Left lobe of liver (tissue), 2 donors: Measurements from ENCODE around the gene OPTN. TPM values are rescaled to one million over a fixed set of nuclear protein-coding genes. Genes with fewer than 3 reads are reported as not detected.
"Not testable (repeated sequence)": the region's sequence is repeated elsewhere in the genome, so short reads cannot be mapped to it uniquely, and the experiment has no call there.

Experiments
- ATAC-seq: fragments of 200-7000 bp; cut with Tn5 transposase; one replicate; pipeline ENCODE4 v1.9.1; 2020; ENCODE audit warnings: mild to moderate bottlenecking, moderate library complexity
- DNase-seq: peaks from one replicate; pipeline ENCODE4 v3.0.0-alpha.2; 2020; ENCODE audit warnings: low spot score
- total RNA-seq: library from RNA; stranded (reverse); gene quantifications from one replicate; pipeline ENCODE4 v1.2.1, GENCODE V29; 2021
- donor health status: DM: no; HTN: no; CAD: no; lungs with moderate emphysema.
- donor health status: DM: no; HTN: yes; CAD: no.

OPTN gene
- total RNA-seq, 1 donor from 2014 or later, result 34.8 TPM

DNA sequence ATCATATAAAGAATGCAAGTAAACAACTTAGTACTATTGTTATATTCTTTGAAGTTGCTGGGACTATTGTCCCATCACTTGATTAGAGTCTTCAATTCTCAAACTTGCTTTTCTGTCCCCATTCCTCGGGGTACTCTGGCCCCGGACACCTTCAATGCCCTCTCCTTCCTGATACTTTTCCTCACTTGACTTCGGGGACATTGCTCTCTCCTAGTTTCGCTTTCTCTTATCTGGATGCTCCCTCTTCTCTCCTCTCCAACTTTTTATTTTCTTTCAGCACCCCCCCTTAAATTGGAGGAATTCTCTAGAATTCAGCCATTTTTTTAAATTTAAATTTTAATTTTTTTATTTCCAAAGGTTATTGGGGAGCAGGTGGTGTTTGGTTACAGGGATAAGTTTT, 10.6 kb upstream of the OPTN start:
- no peak for ATAC-seq
- DNase-seq, result no peak

DNA sequence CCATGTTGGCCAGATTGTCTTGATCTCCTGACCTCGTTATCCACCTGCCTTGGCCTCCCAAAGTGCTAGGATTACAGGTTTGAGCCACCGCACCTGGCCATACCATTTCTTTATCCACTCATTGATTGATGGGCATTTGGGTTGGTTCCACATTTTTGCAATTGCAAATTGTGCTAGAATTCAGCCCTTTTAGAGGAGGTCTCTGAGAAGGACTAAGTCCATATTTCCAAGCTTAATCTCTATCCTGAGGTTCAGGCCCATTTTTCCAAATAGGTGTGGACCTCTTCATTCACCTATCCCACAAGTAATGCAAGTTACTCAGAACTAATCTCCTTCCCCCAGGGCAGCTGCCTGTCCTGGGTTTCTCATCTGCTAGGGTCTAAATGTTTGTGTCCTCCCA, 9.7 kb upstream of the OPTN start:
- no peak for ATAC-seq

DNA sequence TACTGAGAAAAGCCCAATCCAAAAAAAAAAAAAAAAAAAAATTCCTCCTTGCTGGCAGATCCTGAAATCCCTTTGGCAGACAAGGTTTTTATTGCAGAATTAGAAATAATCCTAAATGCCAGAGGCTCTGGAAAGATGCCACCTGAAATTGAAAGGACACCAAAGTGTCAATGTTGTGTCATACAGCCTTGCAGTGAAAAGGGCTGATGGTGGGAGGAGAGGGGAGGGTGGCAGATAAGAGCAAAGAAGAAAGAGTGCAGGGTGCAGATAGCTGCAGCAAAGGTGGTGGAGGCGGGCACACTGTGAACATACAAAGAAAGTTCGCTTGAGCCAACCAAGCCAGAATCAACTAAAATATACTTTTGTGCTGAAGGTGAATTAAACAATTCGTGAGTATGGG, 8.2 kb upstream of the OPTN start:
- ATAC-seq (peak; percentile 92), DNase-seq (peak; percentile 68)

More for the DNA sequence above, 9.7 kb upstream of the OPTN start:
- DNase-seq, result no peak

DNA sequence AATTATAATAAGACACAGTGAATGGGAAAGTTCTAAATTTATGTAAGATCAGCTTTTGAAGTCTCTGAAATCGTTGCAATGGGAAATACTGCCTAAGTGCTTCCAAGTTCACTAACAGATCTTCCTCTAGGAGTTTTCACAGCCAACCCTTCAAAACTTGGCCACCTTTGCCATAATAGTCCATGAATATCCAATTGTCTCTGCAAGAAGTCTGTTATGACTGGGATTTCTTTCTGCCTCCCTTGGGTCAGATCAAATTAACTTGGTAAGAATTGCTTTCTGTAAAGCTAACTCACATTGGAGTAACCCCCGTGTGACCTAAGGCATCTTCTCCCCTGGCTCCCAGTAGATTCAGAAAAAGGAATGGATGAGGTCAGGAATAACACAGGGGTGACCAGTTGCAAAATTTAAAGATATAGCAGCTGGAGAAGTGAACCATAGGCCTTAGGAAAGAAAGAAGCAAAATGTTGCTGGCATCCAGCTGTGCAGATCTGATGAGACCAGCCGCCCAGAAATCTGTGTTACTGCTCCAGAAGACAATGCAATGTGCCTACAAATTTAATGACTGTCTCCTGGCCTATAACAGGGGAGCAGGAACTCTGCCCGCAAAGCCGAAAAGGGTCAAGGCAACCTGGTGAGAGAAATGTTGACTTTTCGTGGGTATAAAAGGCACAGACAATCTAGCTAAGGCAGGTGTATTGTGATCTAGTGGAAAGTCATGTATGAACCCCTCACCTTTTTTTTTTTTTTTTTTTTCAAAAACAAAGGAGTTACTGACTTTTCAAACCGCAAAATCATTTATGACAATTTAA, 7.5 kb upstream of the OPTN start:
- ATAC-seq (peak; percentile 60), DNase-seq (no peak)

DNA sequence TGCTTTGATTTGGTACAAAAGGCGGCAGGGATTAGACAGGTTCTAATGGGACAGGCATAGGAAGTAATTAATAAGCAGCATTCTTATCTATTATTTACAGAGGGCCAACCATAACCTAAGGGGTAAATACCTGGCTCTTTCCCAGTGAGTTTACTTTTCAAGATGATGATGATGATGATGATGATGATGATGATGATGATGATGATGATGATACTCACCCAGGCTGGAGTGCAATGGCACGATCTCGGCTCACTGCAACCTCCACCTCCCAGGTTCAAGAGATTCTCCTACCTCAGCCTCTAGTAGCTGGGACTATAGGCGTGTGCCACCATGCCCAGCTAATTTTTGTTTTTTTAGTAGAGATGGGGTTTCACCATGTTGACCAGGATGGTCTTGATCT, 5.9 kb upstream of the OPTN start:
- not testable (repeated sequence) for ATAC-seq, DNase-seq

DNA sequence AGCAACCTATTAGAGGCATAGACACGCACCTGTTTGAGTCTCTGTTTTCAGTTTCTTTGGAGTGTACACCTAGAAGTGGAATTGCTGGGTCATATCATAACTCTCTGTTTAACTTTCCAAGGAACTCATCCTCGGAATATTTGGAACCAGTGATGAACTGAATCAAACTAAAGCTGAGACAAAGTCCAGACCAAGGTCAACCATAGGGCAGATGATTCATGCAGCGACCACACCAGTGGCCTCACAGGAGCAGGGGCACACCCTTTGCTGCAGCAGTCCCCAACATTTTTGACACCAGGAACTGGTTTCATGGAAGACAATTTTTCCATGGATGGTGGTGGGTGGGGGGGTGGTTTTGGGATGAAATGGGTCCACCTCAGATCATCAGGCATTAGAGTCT, 4.9 kb upstream of the OPTN start:
- ATAC-seq (no peak), DNase-seq (no peak)

DNA sequence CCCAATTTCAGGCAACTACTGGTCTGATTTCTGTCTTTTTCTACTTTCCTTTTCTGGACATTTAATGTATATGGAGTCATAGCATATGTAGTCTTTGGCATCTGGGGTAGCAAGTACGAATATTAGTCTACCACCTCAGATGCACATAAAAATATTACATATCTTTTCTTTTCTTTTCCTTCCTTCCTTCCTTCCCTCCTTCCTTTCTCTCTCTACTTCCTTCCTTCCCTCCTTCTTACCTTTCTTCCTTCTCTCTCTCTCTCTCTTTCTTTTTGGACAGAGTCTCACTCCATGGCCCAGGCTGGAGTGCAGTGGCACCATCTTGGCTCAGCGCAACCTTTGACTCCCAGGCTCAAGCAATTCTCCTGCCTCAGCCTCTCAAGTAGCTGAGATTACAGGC, 4.0 kb upstream of the OPTN start:
- ATAC-seq (no peak), DNase-seq (no peak)

DNA sequence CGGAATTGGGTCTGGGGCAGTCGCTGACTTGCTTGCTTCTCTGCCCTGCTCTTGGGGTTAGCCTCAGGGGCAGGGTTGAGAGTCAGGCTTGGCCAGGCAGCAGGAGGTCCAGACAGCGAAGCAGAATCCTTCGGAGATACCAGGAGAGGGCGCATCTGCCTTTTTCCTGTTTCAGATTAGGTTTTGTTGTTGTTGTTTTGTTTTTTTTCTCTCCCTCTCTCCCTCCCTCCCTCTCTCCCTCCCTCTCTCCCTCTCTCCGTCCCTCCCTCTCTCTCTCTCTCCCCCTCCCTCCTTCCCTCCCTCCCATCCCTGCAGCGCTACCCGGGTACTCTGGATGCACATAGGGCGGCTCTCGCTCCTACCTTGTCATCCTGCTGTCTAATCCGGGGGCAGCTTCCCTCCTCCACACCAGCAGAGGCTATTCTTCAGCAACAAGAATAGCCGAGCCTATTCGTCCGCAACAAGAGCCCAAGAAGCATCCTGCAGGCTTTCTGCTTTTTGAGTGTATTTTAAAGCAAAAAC, 758 bp upstream of the OPTN start:
- DNase-seq (peak; percentile 64), ATAC-seq (peak; percentile 51)

DNA sequence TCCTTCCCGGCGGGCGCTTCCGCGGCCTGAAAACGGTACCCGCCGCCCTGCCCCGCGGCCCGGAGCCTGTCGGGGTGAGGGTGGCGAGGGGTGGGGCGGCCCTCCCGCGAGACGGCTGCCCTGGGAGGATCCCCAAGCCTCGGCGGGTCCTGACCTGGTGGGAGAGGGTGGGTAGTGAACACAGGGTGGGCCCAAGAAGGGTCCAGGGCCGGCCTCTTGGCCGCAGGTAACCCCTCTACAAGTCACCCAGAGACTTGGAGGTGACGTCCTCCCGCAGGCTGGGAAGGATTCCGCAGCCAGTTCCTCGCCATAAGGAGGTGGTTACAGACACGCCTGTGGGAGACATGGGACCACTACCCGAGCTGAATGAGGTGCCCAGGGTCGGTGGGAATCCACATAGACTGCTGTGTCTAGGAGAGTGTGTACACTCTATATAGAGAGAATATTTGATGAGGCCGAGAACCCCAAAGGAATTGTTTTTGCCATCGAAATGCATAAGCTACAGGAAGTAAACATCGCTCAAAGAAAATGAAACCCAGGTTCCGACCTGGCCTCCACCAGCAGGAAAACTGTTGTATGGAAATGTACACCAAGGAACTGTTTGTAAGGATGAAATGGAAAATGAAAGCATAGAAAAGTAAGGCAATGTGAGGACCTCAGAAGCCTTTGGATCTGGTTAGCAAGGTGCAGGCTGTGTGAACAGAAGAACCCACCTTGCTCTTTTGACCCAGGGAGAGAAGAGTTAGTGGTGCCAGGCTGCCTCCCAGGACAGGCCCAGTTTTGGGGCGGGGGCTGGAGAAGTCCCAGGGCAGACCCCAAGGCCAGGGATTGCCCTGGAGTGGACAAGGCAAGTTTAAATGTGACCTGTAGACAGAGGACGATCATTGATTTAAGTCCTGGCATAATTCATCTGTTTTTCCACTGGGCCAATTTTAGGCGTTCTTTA, 659 bp downstream of the OPTN start:
- peak; percentile 58 for DNase-seq
- ATAC-seq, result peak; percentile 21

DNA sequence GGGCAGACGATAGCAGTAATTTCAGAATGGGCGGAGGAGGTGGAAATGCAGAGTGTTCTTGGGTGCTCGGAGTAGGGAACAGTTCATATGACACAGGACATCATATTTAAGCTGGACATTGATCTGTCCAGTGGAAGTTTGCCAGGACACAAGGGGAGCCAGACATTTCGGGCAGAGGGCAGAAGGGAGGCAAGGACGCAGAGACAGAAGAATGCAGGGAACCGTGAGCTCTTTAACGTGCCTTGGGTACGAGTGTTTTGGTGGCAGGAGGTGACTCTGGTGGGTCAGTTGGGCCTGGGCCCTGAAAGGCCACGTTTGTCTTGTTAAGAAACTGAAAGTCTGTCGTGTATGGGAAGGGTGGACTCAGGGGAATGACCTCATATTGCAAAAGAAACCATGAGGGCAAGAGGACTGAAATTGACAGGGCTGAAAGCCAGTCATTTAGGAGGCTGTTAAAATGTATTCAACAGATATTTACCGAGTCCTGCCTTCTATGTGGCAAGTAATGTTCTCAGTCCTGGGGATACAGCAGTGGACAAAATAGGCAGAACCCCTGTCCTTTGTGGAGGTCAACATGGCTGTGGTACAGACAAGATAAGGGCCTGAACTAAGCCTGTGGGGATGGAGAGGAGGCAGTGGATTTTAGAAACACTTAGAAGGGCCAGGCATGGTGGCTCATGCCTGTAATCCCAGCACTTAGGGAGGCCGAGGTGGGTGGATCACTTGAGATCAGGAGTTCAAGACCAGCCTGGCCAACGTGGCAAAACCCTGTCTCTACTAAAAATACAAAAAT, 2.2 kb downstream of the OPTN start:
- DNase-seq (peak; percentile 83), ATAC-seq (peak; percentile 59)

DNA sequence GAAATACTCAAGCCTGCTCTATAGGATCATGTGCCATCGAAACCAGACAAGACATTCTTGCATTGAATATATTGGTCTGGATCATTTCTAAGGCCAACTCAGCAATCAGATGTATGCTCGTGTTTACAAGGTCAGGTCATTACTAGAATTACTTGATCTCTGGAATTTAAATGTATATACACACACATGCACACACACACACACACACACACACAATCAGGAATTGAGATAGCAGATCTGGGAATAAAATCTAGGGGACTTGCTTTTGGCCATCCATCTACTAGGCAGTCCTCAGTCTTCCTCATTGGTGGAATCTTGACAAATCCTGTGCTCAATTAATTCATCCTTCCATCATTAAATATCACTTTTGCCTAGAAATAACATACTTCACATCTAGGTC, 3.6 kb downstream of the OPTN start:
- no peak for ATAC-seq
- DNase-seq, result no peak

DNA sequence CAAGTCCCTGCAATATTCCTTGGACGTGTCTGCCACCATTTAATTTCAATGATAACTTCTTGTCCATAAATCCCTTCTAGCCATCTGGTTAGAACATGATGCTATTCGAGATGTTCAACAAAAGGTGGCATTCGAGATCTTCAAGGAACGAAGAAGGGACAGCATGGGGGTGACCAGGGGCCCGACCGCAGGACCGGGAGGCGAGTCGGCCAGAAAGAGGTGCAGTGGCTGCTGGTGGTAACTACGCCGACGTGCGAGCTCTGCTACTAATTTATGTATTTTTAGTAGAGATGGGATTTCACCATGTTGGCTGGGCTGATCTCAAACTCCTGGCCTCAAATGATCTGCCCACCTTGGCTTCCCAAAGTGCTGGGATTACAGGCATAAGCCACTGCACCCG, 4.7 kb downstream of the OPTN start:
- DNase-seq, result no peak
- ATAC-seq, result no peak

DNA sequence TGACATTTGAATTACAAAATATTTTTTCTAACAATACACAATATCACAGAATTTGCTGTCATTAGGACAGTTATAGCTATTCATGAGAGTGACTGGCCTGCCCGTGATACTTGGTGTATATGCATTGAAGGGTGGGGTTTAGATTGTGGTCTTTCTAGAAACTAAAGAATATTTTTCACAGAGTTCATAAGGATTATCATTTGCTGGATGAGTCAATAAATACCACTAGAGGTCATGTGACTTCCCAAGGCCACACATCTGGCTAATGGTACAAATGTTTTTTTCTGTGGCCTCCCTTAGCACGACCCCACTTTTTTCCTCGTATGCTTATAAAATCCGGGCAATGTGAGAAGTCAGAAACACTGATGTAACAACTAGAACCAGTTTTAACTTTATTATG, 5.2 kb downstream of the OPTN start:
- DNase-seq (no peak), ATAC-seq (no peak)

DNA sequence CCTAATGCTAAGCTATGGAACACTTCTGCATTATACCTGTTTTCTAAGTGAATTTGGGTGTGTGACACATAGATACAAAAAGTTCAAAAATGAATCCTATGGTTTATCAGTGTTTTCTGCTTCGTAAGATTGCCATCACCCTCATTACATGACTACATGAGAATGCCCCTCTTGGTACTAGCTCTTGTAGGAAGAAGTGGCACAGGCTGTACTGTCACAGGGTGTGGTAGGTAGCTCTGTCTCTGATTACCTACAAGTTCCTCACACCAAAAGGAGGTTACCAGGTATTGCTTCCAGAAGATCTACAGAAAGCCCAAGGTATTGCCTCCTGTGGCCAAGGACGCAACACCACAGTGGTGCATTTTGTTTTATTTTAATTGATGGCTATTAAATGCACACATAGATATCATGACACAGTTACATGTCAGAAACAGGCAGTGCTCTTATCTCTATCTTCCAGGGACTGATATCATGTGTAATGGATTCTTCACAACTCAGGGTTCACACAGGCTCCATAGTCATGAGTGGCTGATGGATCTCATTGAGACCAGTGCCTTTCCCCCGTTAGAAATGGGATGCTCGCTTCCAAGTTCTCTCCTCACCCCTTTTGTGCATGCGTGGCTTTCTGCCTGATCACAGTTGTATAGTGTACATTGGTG, 6.6 kb downstream of the OPTN start:
- DNase-seq (no peak), ATAC-seq (no peak)

DNA sequence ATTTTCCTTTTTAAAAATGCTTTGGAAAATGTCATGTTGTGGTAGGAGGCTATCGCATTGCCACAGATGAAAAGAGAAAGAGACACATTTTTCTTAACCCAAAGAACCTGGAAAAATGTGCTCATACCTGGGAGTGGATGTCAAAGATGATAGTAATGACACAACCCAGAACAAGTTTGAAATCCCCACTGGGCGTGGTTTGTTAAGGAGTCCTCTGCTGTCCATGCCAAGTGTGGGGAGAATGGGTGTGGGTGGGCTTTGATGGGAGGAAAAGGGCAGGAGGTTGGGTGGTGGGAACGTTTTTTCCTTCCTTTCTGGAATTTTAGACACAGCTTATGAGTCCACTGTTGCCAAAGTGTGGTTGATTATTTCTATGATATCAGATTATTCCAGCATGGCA, 10.9 kb downstream of the OPTN start:
- DNase-seq (no peak), ATAC-seq (no peak)

DNA sequence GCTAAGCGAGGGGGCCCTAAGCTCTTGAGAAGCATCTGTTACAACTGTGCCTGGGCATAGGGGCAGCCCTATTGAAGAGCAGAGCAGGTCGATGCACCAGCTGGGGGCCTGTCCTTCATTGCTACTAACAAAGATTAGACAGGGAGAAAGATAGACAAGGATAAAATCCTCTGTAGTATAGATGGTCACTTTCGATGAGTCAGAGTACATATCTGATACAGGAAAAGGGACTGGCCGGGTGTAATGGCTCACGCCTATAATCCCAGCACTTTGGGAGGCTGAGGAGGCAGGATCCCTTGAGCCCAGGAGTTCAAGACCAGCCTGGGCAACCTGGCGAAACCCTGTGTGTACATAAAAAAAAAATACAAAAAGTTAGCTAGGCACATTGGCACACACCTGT, 13.6 kb downstream of the OPTN start:
- DNase-seq, result no peak
- no peak for ATAC-seq

DNA sequence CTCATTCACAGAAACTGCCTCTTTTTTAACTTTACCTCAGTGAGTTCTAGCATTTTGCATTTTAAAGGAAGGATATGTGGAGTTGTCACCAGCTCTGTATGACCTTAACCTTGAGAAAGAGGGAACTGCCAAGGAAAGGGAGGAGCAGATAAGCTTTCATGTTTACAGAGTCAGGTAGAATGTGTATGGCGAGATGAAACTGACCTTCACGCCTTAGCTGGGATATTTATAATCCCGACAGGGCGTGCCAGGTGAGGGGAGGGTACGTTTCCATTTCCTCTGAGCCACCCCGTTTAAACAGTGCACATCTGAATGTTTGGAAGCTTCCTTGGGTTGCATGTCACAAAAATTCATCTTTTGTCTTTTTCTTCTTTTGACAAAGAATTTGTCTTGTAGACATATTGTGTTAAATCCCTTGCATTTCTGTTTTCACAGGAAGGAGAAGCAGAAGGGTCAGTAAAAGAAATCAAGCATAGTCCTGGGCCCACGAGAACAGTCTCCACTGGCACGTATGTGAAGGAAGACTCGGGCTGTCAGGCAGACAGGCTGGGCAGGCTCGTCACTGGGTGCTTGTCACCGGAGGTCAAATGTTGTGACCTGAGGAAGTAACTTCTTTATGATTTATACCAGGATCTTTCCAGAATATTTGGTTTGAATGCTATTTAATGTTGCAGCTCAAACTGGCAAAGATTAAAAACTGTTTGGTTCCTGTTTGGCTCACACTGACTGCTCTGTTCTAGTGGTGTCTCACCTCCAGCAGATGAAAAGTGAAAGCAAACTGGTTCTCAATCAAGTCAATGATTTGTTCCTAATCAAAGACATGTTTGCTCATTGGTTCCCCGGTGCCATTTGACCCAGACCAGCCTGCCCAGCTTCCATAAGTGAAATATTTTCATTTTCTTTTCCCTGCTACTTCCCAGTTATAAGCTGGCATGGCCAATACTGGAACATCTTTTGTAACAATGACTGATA, 16.2 kb downstream of the OPTN start:
- DNase-seq (no peak), ATAC-seq (peak; percentile 86)

DNA sequence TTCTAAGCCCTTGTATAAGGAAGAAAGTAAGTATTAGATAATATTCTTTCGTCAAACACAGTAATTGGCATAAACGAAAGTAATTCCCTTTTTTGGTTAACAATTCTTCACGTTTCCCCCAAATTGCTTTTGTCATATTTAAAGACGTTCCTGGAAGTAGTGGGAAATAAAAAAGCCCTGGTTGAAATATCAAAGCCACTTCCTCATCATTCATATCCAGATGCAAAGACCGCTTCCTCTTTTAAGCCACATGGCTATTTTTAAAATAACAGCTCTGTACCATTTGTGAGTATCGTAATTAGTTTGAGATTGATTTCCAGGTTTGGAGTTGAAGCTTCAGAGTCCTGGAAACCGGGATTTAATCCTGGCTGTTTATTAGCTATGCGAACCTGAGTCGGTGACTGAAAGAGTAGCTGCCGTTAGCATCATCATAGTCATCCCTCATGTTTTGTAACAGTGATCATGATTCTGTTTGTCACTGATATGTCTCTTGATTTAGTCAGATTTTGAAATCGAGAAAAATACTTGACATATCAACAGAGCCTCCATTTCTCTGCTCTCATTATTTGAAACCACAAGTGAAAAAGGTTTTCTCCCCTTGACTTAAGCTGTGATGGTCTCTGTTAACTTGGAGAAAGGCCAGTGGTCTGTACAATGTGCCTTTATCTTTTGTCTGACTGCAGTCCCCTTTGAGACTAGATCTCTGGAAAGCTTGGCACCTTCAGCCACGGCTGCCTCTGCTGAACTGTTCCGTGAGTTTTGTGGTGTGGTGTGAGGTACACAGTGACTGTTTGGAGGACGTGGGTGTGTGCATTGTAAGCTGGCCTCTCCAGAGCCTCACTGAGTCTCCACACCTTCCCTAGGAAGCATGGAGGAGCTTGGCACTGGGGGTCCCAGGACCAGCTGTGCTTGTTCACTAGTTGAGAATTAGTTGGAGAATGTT, 18.1 kb downstream of the OPTN start:
- DNase-seq, result no peak

More for the DNA sequence above, 18.1 kb downstream of the OPTN start:
- ATAC-seq, result no peak
